Activated CD8-positive, alpha-beta memory T cell treated with anti-CD3 and anti-CD28 coated beads, Interleukin-2, amount 50 U/mL, for 1 hour (primary cell): ENCODE data around the gene RBM38.

ENCODE experiments used
- DNase-seq: peaks from one replicate; pipeline ENCODE4 v3.0.0-alpha.2; 2020; ENCODE audit errors: extremely low read depth

RBM38 gene

GRCh38 chr20:57435498-57436222 is 44.5 kb downstream of the RBM38 start:
- no peak for DNase-seq

- no peak for DNase-seq
These were observed 45.0 kb downstream of the RBM38 start for GRCh38 chr20:57436223-57436545.

GRCh38 chr20:57437267-57437666 is 46.1 kb downstream of the RBM38 start:
- DNase-seq = no peak

GRCh38 chr20:57437672-57438330 is 46.6 kb downstream of the RBM38 start:
- no peak for DNase-seq

- DNase-seq = no peak
These were observed 47.4 kb downstream of the RBM38 start for GRCh38 chr20:57438552-57438951.

- DNase-seq = no peak
These were observed 48.2 kb downstream of the RBM38 start for GRCh38 chr20:57439432-57439831.

GRCh38 chr20:57439993-57440392 is 48.8 kb downstream of the RBM38 start:
- DNase-seq = no peak

- no peak for DNase-seq
These were observed 49.7 kb downstream of the RBM38 start for GRCh38 chr20:57440678-57441509.

- no peak for DNase-seq
These were observed 50.4 kb downstream of the RBM38 start for GRCh38 chr20:57441510-57442154.

- no peak for DNase-seq
These were observed 51.1 kb downstream of the RBM38 start for GRCh38 chr20:57442158-57442887.

- no peak for DNase-seq
These were observed 51.7 kb downstream of the RBM38 start for GRCh38 chr20:57442888-57443239.

GRCh38 chr20:57443349-57444265 is 52.4 kb downstream of the RBM38 start:
- no peak for DNase-seq

GRCh38 chr20:57444394-57445048 is 53.3 kb downstream of the RBM38 start:
- no peak for DNase-seq

GRCh38 chr20:57445298-57445697 is 54.1 kb downstream of the RBM38 start:
- DNase-seq = no peak

GRCh38 chr20:57445774-57446173 is 54.6 kb downstream of the RBM38 start:
- no peak for DNase-seq

- no peak for DNase-seq
These were observed 57.7 kb downstream of the RBM38 start for GRCh38 chr20:57448764-57449354.

- no peak for DNase-seq
These were observed 58.5 kb downstream of the RBM38 start for GRCh38 chr20:57449398-57450354.

GRCh38 chr20:57450419-57450818 is 59.2 kb downstream of the RBM38 start:
- no peak for DNase-seq

GRCh38 chr20:57450931-57451330 is 59.7 kb downstream of the RBM38 start:
- no peak for DNase-seq
